SU-DHL-6 (cell line): ENCODE data around the gene RSPH1.

Experiments
- H2AFZ ChIP-seq: fragments of 200-600 bp; sonication (generic); 2 replicates; pipeline ENCODE4 v1.6.1; 2014; ENCODE audit warnings: low read depth, mild to moderate bottlenecking, moderate library complexity, mixed read lengths, antibody characterized with exemption, low read length; ENCODE audit not compliant: severe bottlenecking
- H3F3A ChIP-seq: fragments of 200-600 bp; shearing (Covaris generic); 2 replicates; pipeline ENCODE4 v1.6.0; 2016; ENCODE audit warnings: antibody characterized with exemption, mild to moderate bottlenecking; ENCODE audit not compliant: insufficient read depth
- H3K27ac ChIP-seq: fragments of 200-600 bp; sonication (generic); 2 replicates; pipeline ENCODE4 v1.5.1; 2016; ENCODE audit warnings: low read depth, mild to moderate bottlenecking, low read length, moderate library complexity, mixed read lengths
- H3K27me3 ChIP-seq: fragments of 200-600 bp; sonication (generic), shearing (Covaris generic); 2 replicates; pipeline ENCODE4 v1.6.0; 2014; ENCODE audit warnings: mild to moderate bottlenecking, low read length
- H3K36me3 ChIP-seq: fragments of 200-600 bp; sonication (generic); 2 replicates; pipeline ENCODE4 v1.6.1; 2014; ENCODE audit warnings: mild to moderate bottlenecking, low read length, mixed read lengths
- H3K4me2 ChIP-seq: fragments of 300-600, 200-600 bp; shearing (Covaris generic), sonication (generic); 2 replicates; pipeline ENCODE4 v1.6.0; 2014; ENCODE audit warnings: low read length, low read depth, mild to moderate bottlenecking; ENCODE audit not compliant: poor library complexity, severe bottlenecking
- H3K4me3 ChIP-seq: fragments of 200-600 bp; sonication (generic); 2 replicates; pipeline ENCODE4 v1.5.1; 2014; ENCODE audit warnings: antibody characterized with exemption, low read length, mild to moderate bottlenecking, mixed read lengths; ENCODE audit not compliant: insufficient read depth, poor library complexity, severe bottlenecking
- H3K79me2 ChIP-seq: fragments of 200-600 bp; sonication (generic); 2 replicates; pipeline ENCODE4 v1.6.1; 2014; ENCODE audit warnings: mild to moderate bottlenecking, low read length, moderate library complexity; ENCODE audit not compliant: insufficient read depth
- H3K9ac ChIP-seq: fragments of 200-600 bp; sonication (generic); 2 replicates; pipeline ENCODE4 v1.7.0; 2014; ENCODE audit warnings: mild to moderate bottlenecking, low read length
- H3K9me2 ChIP-seq: fragments of 200-600 bp; sonication (generic); replicated peaks from 2 replicates; pipeline ENCODE4 v1.6.1; 2014; ENCODE audit warnings: low read length; ENCODE audit not compliant: insufficient read depth
- H3K9me3 ChIP-seq: fragments of 200-600 bp; sonication (generic); 2 replicates; pipeline ENCODE4 v1.6.1; 2014; ENCODE audit warnings: low read length, mixed read lengths; ENCODE audit not compliant: insufficient read depth
- H4K20me1 ChIP-seq: fragments of 200-600 bp; sonication (generic); 2 replicates; pipeline ENCODE4 v1.6.1; 2014; ENCODE audit warnings: low read depth, mild to moderate bottlenecking, antibody characterized with exemption, low read length, moderate library complexity, mixed read lengths
- CTCF ChIP-seq: fragments of 200-600 bp; sonication (generic); IDR thresholded peaks from one replicate; pipeline ENCODE4 v1.5.1; 2017; ENCODE audit warnings: antibody characterized with exemption, mild to moderate bottlenecking, low read length, moderate library complexity; ENCODE audit not compliant: insufficient read depth, poor library complexity, severe bottlenecking
- EZH2phosphoT487 ChIP-seq: fragments of 200-600 bp; sonication (generic), shearing (Covaris generic); conservative IDR thresholded peaks from 2 replicates; pipeline ENCODE4 v1.6.1; 2018; ENCODE audit warnings: mild to moderate bottlenecking, antibody characterized with exemption, low read length, moderate library complexity, mixed read lengths

Gene RSPH1

GRCh38 chr21:42448686-42449085 lies 47.3 kb downstream of the RSPH1 start:
- Histone ChIP-seq H3K4me3 (no peak overlapping the region), H3K27me3 (no peaks in the 10 kb centered on the region), H4K20me1 (no peaks in the 10 kb centered on the region), H3K4me2 (no peak overlapping the region), H3K27ac (no peak overlapping the region), H3K9me2 (no peaks in the 10 kb centered on the region), H3K79me2 (no peaks in the 10 kb centered on the region), H2AFZ (no peak overlapping the region), H3K36me3 (no peaks in the 10 kb centered on the region), H3K9me3 (no peaks in the 10 kb centered on the region), H3F3A (no peaks in the 10 kb centered on the region), H3K9ac (no peak overlapping the region)
- TF ChIP-seq CTCF (no peak), EZH2phosphoT487 (no peak)

GRCh38 chr21:42447732-42448131 lies 48.3 kb downstream of the RSPH1 start:
- Histone ChIP-seq H3K4me2 (no peak overlapping the region), H4K20me1 (no peaks in the 10 kb centered on the region), H3F3A (no peaks in the 10 kb centered on the region), H2AFZ (no peak overlapping the region), H3K9me3 (no peaks in the 10 kb centered on the region), H3K79me2 (no peaks in the 10 kb centered on the region), H3K4me3 (no peak overlapping the region), H3K9me2 (no peaks in the 10 kb centered on the region), H3K36me3 (no peaks in the 10 kb centered on the region), H3K27me3 (no peaks in the 10 kb centered on the region), H3K9ac (no peak overlapping the region), H3K27ac (no peak overlapping the region)
- TF ChIP-seq EZH2phosphoT487 (no peak), CTCF (no peak)

- H3K4me2 ChIP-seq = no peak overlapping the region
- H3K36me3 ChIP-seq = no peaks in the 10 kb centered on the region
- no peaks in the 10 kb centered on the region for H3K79me2 ChIP-seq
- no peaks in the 10 kb centered on the region for H3F3A ChIP-seq
- TF ChIP-seq CTCF (no peak), EZH2phosphoT487 (no peak)
- H3K9ac ChIP-seq = no peak overlapping the region
- H3K9me3 ChIP-seq = no peaks in the 10 kb centered on the region
- no peaks in the 10 kb centered on the region for H3K9me2 ChIP-seq
- no peak overlapping the region for H2AFZ ChIP-seq
- no peaks in the 10 kb centered on the region for H4K20me1 ChIP-seq
- H3K27me3 ChIP-seq = no peaks in the 10 kb centered on the region
- H3K4me3 ChIP-seq = no peak overlapping the region
- no peak overlapping the region for H3K27ac ChIP-seq
Measured at GRCh38 chr21:42447182-42447581, 48.8 kb downstream of the RSPH1 start.

- no peaks in the 10 kb centered on the region for H3K9me3 ChIP-seq
Measured at GRCh38 chr21:42446531-42446930, 49.5 kb downstream of the RSPH1 start.

More at GRCh38 chr21:42446531-42446930, 49.5 kb downstream of the RSPH1 start:
- TF ChIP-seq CTCF = no peak
- no peaks in the 10 kb centered on the region for H3K79me2 ChIP-seq
- H3K4me3 ChIP-seq = no peak overlapping the region
- no peaks in the 10 kb centered on the region for H3K27me3 ChIP-seq
- H3K9me2 ChIP-seq = no peaks in the 10 kb centered on the region
- H3K9ac ChIP-seq = no peak overlapping the region
- no peak overlapping the region for H3K4me2 ChIP-seq
- no peaks in the 10 kb centered on the region for H4K20me1 ChIP-seq
- H3F3A ChIP-seq = no peaks in the 10 kb centered on the region
- no peak overlapping the region for H3K27ac ChIP-seq
- no peak overlapping the region for H2AFZ ChIP-seq
- no peaks in the 10 kb centered on the region for H3K36me3 ChIP-seq
